Activated T-cell treated with anti-CD3 and anti-CD28 coated beads, Interleukin-2, amount 50 U/mL, for 4 hours (primary cell): ENCODE measurements around the gene YEATS4. TPM values are rescaled to one million over a fixed set of nuclear protein-coding genes. Genes with fewer than 3 reads are reported as not detected.

Experiments
- ATAC-seq, 2 donors: fragments of 200-7000 bp; cut with Tn5 transposase; one replicate each; pipeline ENCODE4 v1.10.0; 2021
- DNase-seq: peaks from one replicate; pipeline ENCODE4 v3.0.0-alpha.2; 2020
- H3K27me3 Mint-ChIP-seq: one replicate; pipeline ENCODE4 v1.8.0; 2021; ENCODE audit warnings: low read depth, mixed read lengths
- H3K36me3 Mint-ChIP-seq: one replicate; pipeline ENCODE4 v1.8.0; 2022; ENCODE audit warnings: mixed read lengths; ENCODE audit not compliant: insufficient read depth
- H3K4me1 Mint-ChIP-seq: one replicate; pipeline ENCODE4 v1.8.0; 2021; ENCODE audit warnings: low read depth, mixed read lengths
- H3K4me3 Mint-ChIP-seq: one replicate; pipeline ENCODE4 v1.8.0; 2021; ENCODE audit warnings: mild to moderate bottlenecking, moderate library complexity, mixed read lengths
- H3K9me3 Mint-ChIP-seq: one replicate; pipeline ENCODE4 v1.8.0; 2021; ENCODE audit warnings: mixed read lengths
- total RNA-seq, 3 donors: library from RNA; stranded (reverse); gene quantifications; one replicate each; pipeline ENCODE4 v1.2.1, GENCODE V29; 2021

YEATS4 gene
- total RNA-seq, 3 donors from 2014 or later, result 36.2 to 53.3 (median 39.8) TPM

- H3K36me3 Mint-ChIP-seq, result no peaks in the 10 kb centered on the region
- ATAC-seq, result no peak
- H3K4me3 Mint-ChIP-seq, result no peak overlapping the region
- no peak for DNase-seq
- no peaks in the 10 kb centered on the region for H3K9me3 Mint-ChIP-seq
- H3K4me1 Mint-ChIP-seq, result peaks cover 5% of the 10 kb centered on the region
- peaks cover 4% of the 10 kb centered on the region for H3K27me3 Mint-ChIP-seq
Observed at GRCh38 chr12:69350002-69350626, 9.4 kb upstream of the YEATS4 start.

- ATAC-seq, result no peak
- Mint-ChIP-seq H3K9me3 (no peaks in the 10 kb centered on the region), H3K4me1 (peaks cover 5% of the 10 kb centered on the region), H3K27me3 (peaks cover 4% of the 10 kb centered on the region), H3K36me3 (no peaks in the 10 kb centered on the region), H3K4me3 (no peak overlapping the region)
- no peak for DNase-seq
Observed at GRCh38 chr12:69350777-69351176, 8.8 kb upstream of the YEATS4 start.

GRCh38 chr12:69351462-69352236, 7.9 kb upstream of the YEATS4 start:
- no peak for DNase-seq
- Mint-ChIP-seq H3K36me3 (no peaks in the 10 kb centered on the region), H3K4me1 (peaks cover 5% of the 10 kb centered on the region), H3K4me3 (no peak overlapping the region), H3K9me3 (no peaks in the 10 kb centered on the region), H3K27me3 (peaks cover 4% of the 10 kb centered on the region)
- ATAC-seq, result no peak

- H3K9me3 Mint-ChIP-seq, result no peaks in the 10 kb centered on the region
- ATAC-seq (no peak), DNase-seq (no peak)
- H3K27me3 Mint-ChIP-seq, result peaks cover 4% of the 10 kb centered on the region
- H3K4me1 Mint-ChIP-seq, result peaks cover 7% of the 10 kb centered on the region
- no peaks in the 10 kb centered on the region for H3K36me3 Mint-ChIP-seq
- H3K4me3 Mint-ChIP-seq, result no peak overlapping the region
Observed at GRCh38 chr12:69352904-69353303, 6.6 kb upstream of the YEATS4 start.

GRCh38 chr12:69354172-69354555, 5.4 kb upstream of the YEATS4 start:
- no peak overlapping the region for H3K4me3 Mint-ChIP-seq
- H3K9me3 Mint-ChIP-seq, result no peaks in the 10 kb centered on the region
- H3K27me3 Mint-ChIP-seq, result peaks cover 4% of the 10 kb centered on the region
- no peak for DNase-seq
- no peak for ATAC-seq
- H3K36me3 Mint-ChIP-seq, result no peaks in the 10 kb centered on the region
- peaks cover 7% of the 10 kb centered on the region for H3K4me1 Mint-ChIP-seq

- Mint-ChIP-seq H3K27me3 (peaks cover 4% of the 10 kb centered on the region), H3K4me1 (peaks cover 11% of the 10 kb centered on the region), H3K9me3 (no peaks in the 10 kb centered on the region), H3K4me3 (no peak overlapping the region), H3K36me3 (no peaks in the 10 kb centered on the region)
- no peak for DNase-seq
- ATAC-seq, result no peak
Observed at GRCh38 chr12:69354556-69355187, 4.9 kb upstream of the YEATS4 start.

GRCh38 chr12:69355363-69356028, 4.0 kb upstream of the YEATS4 start:
- Mint-ChIP-seq H3K36me3 (no peaks in the 10 kb centered on the region), H3K9me3 (no peaks in the 10 kb centered on the region), H3K27me3 (peaks cover 4% of the 10 kb centered on the region), H3K4me3 (no peak overlapping the region), H3K4me1 (peaks cover 16% of the 10 kb centered on the region)
- ATAC-seq (no peak), DNase-seq (no peak)

- no peaks in the 10 kb centered on the region for H3K27me3 Mint-ChIP-seq
- H3K4me3 Mint-ChIP-seq, result peak overlapping the region; percentile 88
- peaks cover 21% of the 10 kb centered on the region for H3K4me1 Mint-ChIP-seq
- no peaks in the 10 kb centered on the region for H3K9me3 Mint-ChIP-seq
- peaks cover 3% of the 10 kb centered on the region for H3K36me3 Mint-ChIP-seq
- ATAC-seq (no peak), DNase-seq (no peak)
Observed at GRCh38 chr12:69360348-69360672, 767 bp downstream of the YEATS4 start.

- ATAC-seq, result no peak
- Mint-ChIP-seq H3K4me1 (peaks cover 2% of the 10 kb centered on the region), H3K36me3 (peaks cover 30% of the 10 kb centered on the region), H3K9me3 (no peaks in the 10 kb centered on the region), H3K4me3 (no peak overlapping the region), H3K27me3 (no peaks in the 10 kb centered on the region)
- DNase-seq, result no peak
Observed at GRCh38 chr12:69366796-69367195, 7.3 kb downstream of the YEATS4 start.

GRCh38 chr12:69368171-69368570, 8.6 kb downstream of the YEATS4 start:
- Mint-ChIP-seq H3K27me3 (no peaks in the 10 kb centered on the region), H3K4me3 (no peak overlapping the region), H3K9me3 (no peaks in the 10 kb centered on the region), H3K4me1 (peaks cover 2% of the 10 kb centered on the region), H3K36me3 (peaks cover 35% of the 10 kb centered on the region)
- no peak for DNase-seq
- no peak for ATAC-seq

- Mint-ChIP-seq H3K4me1 (peaks cover 2% of the 10 kb centered on the region), H3K4me3 (no peak overlapping the region), H3K36me3 (peaks cover 38% of the 10 kb centered on the region), H3K9me3 (no peaks in the 10 kb centered on the region), H3K27me3 (no peaks in the 10 kb centered on the region)
- ATAC-seq (no peak), DNase-seq (no peak)
Observed at GRCh38 chr12:69383074-69383473, 23.5 kb downstream of the YEATS4 start.

- Mint-ChIP-seq H3K4me1 (peaks cover 2% of the 10 kb centered on the region), H3K4me3 (no peak overlapping the region), H3K9me3 (no peaks in the 10 kb centered on the region), H3K27me3 (no peaks in the 10 kb centered on the region), H3K36me3 (peaks cover 30% of the 10 kb centered on the region)
- no peak for DNase-seq
- ATAC-seq, result no peak
Observed at GRCh38 chr12:69385038-69385437, 25.5 kb downstream of the YEATS4 start.

GRCh38 chr12:69386921-69387320, 27.4 kb downstream of the YEATS4 start:
- ATAC-seq (peak in 1 of 2 donors; percentile 48), DNase-seq (no peak)
- no peak overlapping the region for H3K4me3 Mint-ChIP-seq
- H3K36me3 Mint-ChIP-seq, result peaks cover 34% of the 10 kb centered on the region
- no peaks in the 10 kb centered on the region for H3K27me3 Mint-ChIP-seq
- H3K4me1 Mint-ChIP-seq, result peaks cover 2% of the 10 kb centered on the region
- H3K9me3 Mint-ChIP-seq, result no peaks in the 10 kb centered on the region

GRCh38 chr12:69388371-69388770, 28.8 kb downstream of the YEATS4 start:
- ATAC-seq (no peak), DNase-seq (no peak)
- Mint-ChIP-seq H3K27me3 (no peaks in the 10 kb centered on the region), H3K36me3 (peaks cover 30% of the 10 kb centered on the region), H3K4me3 (no peak overlapping the region), H3K4me1 (peaks cover 8% of the 10 kb centered on the region), H3K9me3 (no peaks in the 10 kb centered on the region)
